Measurements from ENCODE around the gene MYL2.
A peak's percentile ranks its signal among the peaks of the same experiment; 100 is the strongest.

MYL2 gene

DNA sequence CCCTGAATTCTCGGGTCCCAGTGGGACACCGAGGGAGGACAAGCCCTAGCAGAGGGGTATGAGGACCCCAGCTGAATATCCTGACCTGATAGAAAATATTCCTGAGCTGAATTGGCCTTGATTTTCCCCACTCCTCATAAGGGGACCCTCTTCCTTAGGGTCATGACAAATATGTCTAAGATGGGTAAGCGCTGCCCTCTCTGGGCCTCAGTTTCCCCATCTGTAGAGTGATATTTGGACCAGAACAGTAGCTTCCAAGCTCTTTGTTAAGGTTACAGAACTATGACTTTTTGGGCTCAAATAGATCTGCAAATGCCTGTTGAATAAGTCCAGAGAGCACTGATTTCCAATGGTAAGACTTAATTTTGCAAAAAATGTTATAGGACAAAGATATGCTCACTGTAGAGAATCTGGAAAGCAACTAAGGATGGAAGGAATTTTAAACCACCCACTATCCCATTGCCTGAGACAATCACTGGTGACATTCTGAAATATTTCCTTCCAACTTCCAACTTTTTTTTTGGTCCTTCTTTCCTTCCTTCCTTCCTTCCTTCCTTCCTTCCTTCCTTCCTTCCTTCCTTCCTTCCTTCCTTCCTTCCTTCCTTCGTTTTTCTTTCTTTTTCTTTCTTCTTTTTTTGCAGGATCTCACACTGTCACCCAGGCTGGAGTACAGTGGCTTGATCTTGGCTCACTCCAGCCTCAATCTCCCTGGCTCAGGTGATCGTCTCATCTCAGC is 32.0 kb downstream of the MYL2 start:
- no peak for DNase-seq

DNA sequence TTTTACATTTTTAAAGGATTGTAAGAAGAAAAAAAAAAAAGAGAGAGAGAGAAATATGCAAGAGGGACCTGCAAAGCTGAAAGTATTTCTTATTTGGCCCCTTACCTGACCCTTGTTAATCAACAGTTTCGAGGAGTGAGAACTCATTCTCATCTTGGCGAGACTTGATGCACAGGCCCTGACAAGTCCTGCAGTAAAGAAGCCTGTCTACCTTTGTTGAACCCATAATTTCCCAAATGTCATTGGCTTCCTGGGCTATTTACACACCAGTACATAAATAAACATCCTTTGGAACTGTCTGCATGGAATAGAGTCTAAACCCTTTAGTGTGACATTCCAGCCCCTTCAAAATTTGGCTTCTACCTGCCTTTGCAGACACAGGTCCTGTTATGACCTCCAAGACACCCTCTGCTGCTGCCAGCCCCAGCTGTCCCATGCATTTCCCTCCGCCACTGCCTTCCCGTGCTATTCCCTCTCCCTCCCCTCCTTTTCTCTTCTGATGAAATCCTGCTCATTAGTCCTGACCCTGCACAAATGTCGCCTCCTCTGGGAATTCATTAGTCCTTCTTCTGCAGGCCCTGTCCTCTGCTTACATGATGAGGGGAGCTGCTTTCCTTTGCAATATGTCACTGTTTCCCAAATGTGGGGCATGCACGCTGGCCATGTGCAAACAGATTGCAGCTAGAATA is 35.1 kb downstream of the MYL2 start:
- no peak for DNase-seq

DNA sequence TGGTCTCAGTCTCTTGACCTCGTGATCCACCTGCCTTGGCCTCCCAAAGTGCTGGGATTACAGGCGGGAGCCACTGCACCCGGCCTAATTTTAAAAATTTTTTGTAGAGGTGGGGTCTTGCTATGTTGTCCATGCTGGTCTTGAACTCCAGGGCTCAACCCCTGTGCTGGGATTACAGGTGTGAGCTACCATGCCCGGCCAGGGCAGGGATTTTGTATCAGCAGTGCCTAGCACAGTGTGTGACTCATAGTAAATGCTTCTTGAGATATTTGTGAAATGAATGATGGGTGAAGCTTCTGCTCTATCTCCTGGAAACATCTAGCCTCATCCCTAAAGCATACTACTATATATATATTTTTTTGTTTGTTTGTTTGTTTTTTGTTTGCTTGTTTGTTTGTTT is 37.1 kb downstream of the MYL2 start:
- DNase-seq, result no peak

DNA sequence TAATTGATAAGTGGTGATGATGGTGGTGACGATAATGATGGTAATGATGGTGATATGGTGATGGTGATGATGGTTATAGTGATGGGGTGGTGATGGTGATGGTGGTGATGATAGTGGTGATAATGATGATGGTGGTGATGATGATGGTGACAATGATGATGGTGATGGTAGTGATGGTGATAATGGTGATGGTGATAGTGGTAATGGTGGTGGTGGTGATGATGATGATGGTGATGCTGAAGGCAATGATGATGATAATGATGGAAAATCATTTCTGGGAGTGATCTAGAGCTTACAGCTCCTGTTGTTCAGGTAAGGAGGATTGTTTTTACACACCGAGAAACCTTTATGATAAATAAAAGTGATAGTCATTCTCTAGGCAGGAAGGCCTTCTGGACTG is 39.7 kb downstream of the MYL2 start:
- DNase-seq, result no peak

DNA sequence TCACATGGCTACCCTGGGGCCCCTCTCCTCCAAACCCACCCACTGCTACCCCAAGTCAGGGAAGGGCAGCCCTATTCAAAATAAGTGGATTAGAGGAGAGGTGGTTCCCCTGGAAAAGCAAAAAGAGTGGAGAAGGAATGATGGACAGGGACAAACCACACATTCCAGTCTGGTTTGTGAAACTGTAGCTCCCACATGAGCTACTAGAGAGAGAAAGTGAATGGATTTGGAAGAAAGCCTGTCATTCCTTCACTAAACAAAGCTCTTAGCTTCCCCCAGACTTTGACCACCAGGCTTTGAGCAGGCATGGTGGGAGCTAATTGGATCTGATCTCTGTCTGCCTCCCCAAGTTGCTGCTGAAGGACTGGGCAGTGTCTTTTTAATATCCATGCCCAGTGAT is 45.6 kb downstream of the MYL2 start:
- no peak for DNase-seq

GRCh38 chr12:110874351-110874750 is 46.0 kb downstream of the MYL2 start:
- DNase-seq, result no peak

- DNase-seq, result no peak
These were observed 48.3 kb downstream of the MYL2 start for GRCh38 chr12:110872100-110872499.

DNA sequence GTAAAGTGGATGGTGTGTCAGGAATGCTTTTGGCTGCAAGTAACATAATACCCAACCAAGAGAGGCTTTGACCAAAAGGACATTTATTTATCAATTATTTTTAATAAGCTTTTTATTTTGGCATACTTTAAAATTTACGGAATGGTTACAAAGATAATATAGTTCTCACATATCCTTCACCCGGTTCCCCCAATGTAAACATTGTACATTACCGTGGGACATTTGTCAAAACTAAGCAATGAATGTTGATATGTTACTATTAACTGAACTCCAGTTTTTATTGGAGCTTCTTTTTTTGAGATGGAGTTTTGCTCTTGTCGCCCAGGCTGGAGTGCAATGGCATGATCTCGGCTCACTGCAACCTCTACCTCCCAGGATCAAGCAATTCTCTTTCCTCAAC is 50.6 kb downstream of the MYL2 start:
- no peak for DNase-seq

DNA sequence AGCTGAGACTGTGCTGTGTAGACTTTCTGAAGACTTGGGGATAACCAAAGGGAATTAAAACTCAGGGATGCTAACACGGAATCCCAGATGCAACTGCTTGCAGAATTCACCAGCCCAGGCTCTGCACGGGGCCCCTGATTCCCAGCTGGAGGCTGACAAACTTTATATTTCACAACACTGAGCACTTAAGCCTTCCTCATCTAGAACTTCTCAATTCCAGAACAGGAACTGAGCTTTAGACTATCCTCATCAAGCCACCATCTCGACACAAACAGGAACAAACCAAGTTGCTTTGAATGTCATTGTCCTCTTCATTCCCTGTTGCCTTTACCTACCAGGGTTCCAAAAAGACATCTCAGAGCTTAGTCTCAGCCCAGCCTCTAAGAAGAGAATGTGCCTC is 51.4 kb downstream of the MYL2 start:
- peak; percentile 9 for DNase-seq

GRCh38 chr12:110865521-110865920 is 54.9 kb downstream of the MYL2 start:
- no peak for DNase-seq

DNA sequence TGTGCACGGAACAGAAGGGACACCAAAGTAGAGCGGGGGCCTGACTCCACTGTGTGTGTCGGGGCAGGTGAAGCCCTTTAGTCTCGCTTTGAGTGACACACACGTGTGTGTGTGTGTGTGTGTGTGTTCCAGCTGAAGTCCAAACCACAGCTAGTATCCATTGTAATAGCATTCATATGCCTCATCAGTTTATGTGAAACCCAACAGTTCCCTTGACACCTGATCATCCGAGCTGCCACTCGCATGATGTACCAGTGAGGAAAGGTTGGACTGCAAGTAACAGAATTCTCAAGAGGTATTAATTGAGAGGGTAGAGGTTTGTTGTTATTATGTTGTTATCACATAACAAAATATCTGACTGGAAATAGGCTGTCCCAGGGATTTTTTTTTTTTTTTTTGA is 57.2 kb downstream of the MYL2 start:
- no peak for DNase-seq

DNA sequence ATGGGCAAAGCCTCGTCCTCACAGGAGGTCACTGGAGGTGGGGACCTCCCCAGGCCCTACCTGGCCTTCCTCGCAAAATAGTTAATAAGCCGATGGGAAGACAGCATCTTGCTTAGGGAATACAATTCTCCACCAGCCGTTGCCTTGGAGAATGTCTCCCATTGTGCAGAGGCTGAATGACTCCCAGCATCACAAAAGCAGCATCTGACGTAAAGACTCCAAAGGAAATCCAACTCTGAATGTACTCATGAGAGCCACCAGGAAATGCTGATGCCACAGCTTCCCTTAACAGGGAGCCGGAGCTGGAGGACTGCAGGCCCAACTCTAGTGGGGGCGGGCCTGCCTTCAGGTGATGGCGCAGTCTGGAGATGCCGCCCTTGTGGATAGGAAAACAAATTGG is 58.0 kb downstream of the MYL2 start:
- no peak for DNase-seq

GRCh38 chr12:110861729-110862128 is 58.6 kb downstream of the MYL2 start:
- no peak for DNase-seq

Data from midbrain (tissue), 1 donor.